Fibroblast of the aortic adventitia (primary cell): ENCODE results near the gene ZNF521. TPM values are rescaled to one million over a fixed set of nuclear protein-coding genes. Genes with fewer than 3 reads are reported as not detected.
"Not testable (repeated sequence)": the region's sequence is repeated elsewhere in the genome, so short reads cannot be mapped to it uniquely, and the experiment has no call there.

Source experiments
- DNase-seq: peaks from one replicate; pipeline ENCODE4 v3.0.0-alpha.2; 2010; ENCODE audit warnings: low read depth
- H3K4me3 ChIP-seq: 2 replicates; pipeline ENCODE4 v1.5.1; 2011; ENCODE audit warnings: low read depth, mild to moderate bottlenecking, control low read depth, low read length, moderate library complexity
- total RNA-seq: library from RNA; depleted of rRNA; stranded (reverse); fragments of >200 nt; gene quantifications from 2 replicates; pipeline ENCODE4 v1.2.3, GENCODE V29; 2012; ENCODE audit warnings: low replicate concordance
- TF ChIP-seq, protein P1 (sequence below): IDR thresholded peaks from 2 replicates; pipeline ENCODE4 v1.5.1; 2011; ENCODE audit warnings: mild to moderate bottlenecking, low read length, control low read depth, inconsistent platforms; ENCODE audit not compliant: insufficient read depth

ZNF521 gene
- total RNA-seq, 1 donor, result 35.7 TPM

GRCh38 chr18:25281556-25281955, 70.4 kb downstream of the ZNF521 start:
- TF ChIP-seq, protein P1, sequence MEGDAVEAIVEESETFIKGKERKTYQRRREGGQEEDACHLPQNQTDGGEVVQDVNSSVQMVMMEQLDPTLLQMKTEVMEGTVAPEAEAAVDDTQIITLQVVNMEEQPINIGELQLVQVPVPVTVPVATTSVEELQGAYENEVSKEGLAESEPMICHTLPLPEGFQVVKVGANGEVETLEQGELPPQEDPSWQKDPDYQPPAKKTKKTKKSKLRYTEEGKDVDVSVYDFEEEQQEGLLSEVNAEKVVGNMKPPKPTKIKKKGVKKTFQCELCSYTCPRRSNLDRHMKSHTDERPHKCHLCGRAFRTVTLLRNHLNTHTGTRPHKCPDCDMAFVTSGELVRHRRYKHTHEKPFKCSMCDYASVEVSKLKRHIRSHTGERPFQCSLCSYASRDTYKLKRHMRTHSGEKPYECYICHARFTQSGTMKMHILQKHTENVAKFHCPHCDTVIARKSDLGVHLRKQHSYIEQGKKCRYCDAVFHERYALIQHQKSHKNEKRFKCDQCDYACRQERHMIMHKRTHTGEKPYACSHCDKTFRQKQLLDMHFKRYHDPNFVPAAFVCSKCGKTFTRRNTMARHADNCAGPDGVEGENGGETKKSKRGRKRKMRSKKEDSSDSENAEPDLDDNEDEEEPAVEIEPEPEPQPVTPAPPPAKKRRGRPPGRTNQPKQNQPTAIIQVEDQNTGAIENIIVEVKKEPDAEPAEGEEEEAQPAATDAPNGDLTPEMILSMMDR, result no peak
- no peak overlapping the region for H3K4me3 ChIP-seq
- DNase-seq, result no peak

DNA sequence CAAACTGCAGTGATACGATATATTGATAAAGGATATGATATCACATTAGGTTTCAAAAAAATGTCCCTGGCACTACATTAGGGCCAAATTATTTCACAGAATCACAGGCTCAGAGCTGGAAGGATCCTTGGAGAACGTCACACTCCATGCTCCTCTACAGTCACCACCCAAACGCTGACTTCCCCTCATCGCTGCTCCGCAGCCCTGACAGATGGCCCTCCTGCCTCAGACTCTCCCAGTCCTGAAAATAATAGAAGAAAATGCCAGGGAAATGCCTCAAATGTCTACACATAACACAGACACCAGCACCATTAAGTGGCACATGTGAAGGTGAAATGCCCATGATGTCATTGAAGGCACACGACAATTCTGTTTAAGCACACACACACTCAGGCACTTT, 72.0 kb downstream of the ZNF521 start:
- DNase-seq, result no peak
- no peak overlapping the region for H3K4me3 ChIP-seq
- TF ChIP-seq, protein P1, result no peak

GRCh38 chr18:25279556-25279955, 72.4 kb downstream of the ZNF521 start:
- TF ChIP-seq, protein P1, result no peak
- no peak for DNase-seq
- no peak overlapping the region for H3K4me3 ChIP-seq

DNA sequence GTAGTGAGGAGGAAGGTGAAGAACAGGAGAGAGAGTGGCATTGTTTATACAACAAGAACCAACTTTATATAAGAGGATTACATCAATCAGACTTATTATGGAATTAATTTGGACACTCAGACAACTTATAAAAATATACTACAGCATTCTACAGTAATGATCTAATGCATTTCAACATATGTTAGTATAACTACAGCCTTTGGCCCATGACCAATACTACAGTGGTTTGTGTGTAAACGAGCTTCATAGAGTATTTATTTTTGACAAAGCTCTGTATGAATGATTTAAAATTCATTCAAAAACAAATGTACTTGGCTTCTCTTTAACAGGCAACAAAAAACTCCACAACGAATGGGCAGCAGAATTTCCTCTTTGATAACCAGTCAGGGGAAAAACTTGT, 72.8 kb downstream of the ZNF521 start:
- peak; percentile 39 for DNase-seq
- TF ChIP-seq, protein P1, result no peak

GRCh38 chr18:25278394-25278793, 73.6 kb downstream of the ZNF521 start:
- DNase-seq, result peak; percentile 15
- H3K4me3 ChIP-seq, result no peak overlapping the region
- TF ChIP-seq, protein P1, result no peak

More for the DNA sequence above, 72.8 kb downstream of the ZNF521 start:
- no peak overlapping the region for H3K4me3 ChIP-seq

DNA sequence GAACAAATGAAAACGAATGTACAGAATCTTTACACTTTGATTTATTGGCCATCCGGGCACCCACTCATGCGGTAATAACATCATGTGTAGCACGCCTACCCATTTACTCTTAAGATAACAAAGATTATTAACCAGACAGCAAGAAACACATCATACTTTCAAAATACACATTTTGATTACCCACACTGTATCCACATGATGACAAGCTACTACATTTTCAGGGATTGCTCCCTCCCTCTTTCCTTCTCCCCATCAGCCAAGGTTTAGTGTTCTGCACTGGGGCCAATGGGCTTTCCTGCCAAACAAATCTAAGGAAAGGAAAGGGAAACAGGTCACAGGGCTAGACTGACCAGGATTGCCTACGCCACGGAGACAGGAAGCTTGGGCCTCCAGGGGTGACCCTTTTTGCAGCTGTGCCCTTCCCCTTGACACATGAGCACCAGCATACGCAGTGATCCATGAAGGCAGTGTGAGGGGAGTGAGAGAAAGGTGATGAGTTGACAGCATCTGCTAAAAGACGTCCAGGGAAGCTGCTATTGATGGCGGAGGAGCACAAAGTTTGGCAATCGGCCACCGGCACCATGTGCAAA, 76.5 kb downstream of the ZNF521 start:
- H3K4me3 ChIP-seq, result no peak overlapping the region
- DNase-seq, result no peak
- TF ChIP-seq, protein P1, result no peak

GRCh38 chr18:25274926-25275325, 77.0 kb downstream of the ZNF521 start:
- no peak for DNase-seq
- TF ChIP-seq, protein P1, result no peak
- no peak overlapping the region for H3K4me3 ChIP-seq

DNA sequence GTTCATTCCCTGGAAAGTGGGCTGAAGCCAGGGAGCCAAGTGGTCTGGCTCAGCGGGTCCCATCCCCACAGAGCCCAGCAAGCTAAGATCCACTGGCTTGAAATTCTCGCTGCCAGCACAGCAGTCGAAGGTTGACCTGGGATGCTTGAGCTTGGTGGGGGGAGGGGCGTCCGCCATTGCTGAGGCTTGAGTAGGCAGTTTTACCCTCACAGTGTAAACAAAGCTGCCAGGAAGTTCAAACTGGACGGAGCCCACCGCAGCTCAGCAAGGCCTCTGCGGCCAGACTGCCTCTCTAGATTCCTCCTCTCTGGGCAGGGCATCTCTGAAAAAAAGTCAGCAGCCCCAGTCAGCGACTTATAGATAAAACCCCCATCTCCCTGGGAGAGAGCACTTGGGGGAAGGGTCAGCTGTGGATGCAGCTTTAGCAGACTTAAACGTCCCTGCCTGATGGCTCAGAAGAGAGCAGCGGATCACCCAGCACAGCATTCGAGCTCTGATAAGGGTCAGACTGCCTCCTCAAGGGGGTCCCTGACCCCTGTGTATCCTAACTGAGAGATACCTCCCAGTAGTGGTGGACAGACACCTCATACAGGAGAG, 84.9 kb downstream of the ZNF521 start:
- DNase-seq, H3K4me3 ChIP-seq: not testable (repeated sequence)
